ENCODE measurements around the gene NEURL4. TPM values are rescaled to one million over a fixed set of nuclear protein-coding genes. Genes with fewer than 3 reads are reported as not detected.
A peak's percentile ranks its signal among the peaks of the same experiment; 100 is the strongest.

Gene NEURL4
- total RNA-seq, 1 donor from 2014 or later: 57.1 TPM

DNA sequence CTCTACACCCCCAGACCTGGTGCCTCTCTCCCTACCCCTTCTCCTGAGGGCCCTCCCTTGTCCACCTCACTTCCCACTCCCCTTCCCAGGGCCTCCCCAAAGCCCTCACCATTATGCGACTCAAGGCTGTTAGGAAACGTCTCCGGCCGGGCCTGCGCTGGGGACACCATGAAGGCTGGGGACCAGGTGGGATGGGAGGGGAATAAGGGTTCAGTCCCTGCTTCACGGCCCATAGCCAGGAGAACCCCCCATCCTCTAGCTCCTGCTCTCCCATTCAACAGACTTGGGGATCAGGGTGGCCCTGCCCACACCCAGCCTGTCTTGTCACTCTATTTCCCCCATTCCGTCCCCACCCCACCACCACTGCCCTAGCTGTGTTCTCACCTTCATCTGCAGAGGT lies 2.1 kb downstream of the NEURL4 start:
- Mint-ChIP-seq H3K4me1 (ENCODE audit: low read depth) (peaks cover 29% of the 10 kb centered on the region), H3K36me3 (ENCODE audit: low read depth) (peaks cover 7% of the 10 kb centered on the region), H3K4me3 (no peak overlapping the region), H3K9me3 (no peaks in the 10 kb centered on the region), H3K27ac (no peak overlapping the region), H3K27me3 (ENCODE audit: insufficient read depth) (no peaks in the 10 kb centered on the region)
- no peak for DNase-seq (ENCODE audit: low spot score)
- intact Hi-C loops (cut with micrococcal nuclease): no loop called here

DNA sequence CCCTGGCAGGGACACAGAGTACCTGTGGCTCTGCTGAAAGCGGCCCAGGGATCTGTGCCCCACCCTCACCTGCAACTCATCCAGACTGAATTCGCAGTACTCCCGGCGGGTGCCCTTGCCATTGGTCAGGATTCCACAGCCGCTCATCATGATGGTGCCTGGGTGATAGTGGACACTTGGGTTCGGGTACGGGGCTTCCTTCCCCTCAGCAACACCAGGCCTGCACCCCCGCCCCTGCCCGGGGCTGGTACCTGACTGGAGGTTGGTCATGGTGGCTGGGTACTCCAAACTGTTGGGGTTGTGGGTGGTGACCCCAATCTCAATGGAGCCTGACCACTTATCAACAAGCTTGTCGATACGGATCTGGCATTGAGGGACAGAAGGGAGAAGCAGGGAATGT lies 2.9 kb downstream of the NEURL4 start:
- H3K4me3 Mint-ChIP-seq: peak overlapping the region; percentile 15
- H3K9me3 Mint-ChIP-seq: no peaks in the 10 kb centered on the region
- no peak overlapping the region for H3K27ac Mint-ChIP-seq
- no peaks in the 10 kb centered on the region for H3K27me3 Mint-ChIP-seq (ENCODE audit: insufficient read depth)
- DNase-seq (ENCODE audit: low spot score): no peak
- peaks cover 15% of the 10 kb centered on the region for H3K36me3 Mint-ChIP-seq (ENCODE audit: low read depth)
- H3K4me1 Mint-ChIP-seq (ENCODE audit: low read depth): peaks cover 28% of the 10 kb centered on the region
- intact Hi-C loops (cut with micrococcal nuclease): no loop called here

DNA sequence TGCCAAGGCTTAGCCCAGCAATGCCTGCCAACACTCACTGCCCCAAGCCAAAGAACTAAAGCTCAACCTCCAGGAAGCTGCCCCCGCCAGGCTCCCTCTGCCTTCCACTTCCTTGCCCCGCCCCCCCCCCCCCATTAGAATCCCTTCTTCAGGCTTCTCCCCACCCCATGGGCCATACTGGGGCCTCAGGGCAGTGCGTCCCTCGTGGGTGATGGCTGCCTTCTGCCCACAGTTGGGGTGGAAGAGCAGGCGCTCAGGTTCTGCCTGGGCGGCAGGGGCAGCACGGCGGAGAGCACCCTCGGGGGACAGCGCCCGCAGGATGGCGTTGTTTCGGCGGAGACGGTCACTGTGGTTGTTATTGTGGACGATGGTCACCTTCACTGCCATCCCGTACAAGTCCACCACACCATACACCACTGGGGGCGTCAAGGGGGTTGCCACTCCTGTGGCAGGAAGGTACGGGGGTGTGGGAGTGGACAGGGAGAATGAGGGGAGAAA lies 4.1 kb downstream of the NEURL4 start:
- H3K9me3 Mint-ChIP-seq: no peaks in the 10 kb centered on the region
- no peaks in the 10 kb centered on the region for H3K27me3 Mint-ChIP-seq (ENCODE audit: insufficient read depth)
- DNase-seq (ENCODE audit: low spot score): no peak
- no peak overlapping the region for H3K27ac Mint-ChIP-seq
- peak overlapping the region; percentile 33 for H3K4me3 Mint-ChIP-seq
- intact Hi-C loops (cut with micrococcal nuclease): no loop called here
- peaks cover 20% of the 10 kb centered on the region for H3K4me1 Mint-ChIP-seq (ENCODE audit: low read depth)
- H3K36me3 Mint-ChIP-seq (ENCODE audit: low read depth): peaks cover 19% of the 10 kb centered on the region

DNA sequence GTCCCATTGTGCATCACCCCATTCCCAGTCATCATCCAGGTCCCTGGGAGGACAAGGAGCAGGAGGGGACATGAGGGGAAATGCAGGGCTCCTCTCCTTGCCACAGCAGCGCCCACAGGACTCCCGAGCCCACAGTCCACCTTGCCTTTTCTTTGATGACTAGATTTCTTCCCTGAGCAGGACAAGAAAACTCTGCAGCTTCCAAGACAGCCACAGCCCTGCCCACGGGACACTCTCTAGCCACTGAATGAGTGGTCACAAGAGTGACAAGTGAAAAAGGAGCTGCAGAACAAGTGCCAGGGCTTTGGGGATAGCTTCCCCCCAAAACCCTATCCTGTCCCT lies 4.7 kb downstream of the NEURL4 start:
- no peak overlapping the region for H3K27ac Mint-ChIP-seq
- intact Hi-C loops (cut with micrococcal nuclease): loop anchor here (1.0 kb wide), 1 partner anchor 21 kb away; no protein-coding TSS in a partner anchor

DNA sequence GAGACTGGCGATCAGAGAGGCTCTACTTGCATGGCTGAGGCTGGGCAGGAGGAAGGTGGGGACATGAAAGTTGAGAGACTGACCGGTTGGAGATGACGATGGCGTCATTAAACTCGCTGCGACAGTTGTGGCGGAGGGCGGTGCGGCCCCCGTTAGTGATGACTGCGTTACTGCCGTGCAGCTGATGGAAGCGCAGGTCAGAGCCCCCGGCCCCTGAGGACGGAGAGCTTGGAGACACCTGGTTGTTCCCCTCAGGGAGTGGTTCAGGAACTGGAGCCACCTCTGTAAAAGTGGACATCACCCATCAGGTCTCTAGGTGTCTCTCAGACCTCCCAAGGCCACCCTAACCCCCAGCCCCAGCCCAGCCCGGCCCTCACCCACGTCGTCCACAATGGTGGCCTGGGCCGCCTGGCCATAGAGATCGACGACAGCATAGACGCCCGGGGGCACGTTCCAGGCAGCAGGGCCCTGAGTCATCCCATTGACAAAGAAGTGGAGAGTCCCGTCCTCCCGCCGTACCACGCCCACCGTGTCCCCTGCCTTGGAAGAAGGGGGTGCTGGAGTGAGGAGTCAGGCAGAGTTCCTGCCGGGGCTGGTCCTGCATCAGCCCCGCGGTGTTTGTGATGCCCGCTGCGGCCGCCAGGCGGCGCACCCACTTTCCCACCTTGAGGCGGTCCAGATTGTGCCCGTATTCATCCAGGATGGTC lies 5.3 kb downstream of the NEURL4 start:
- Mint-ChIP-seq H3K36me3 (ENCODE audit: low read depth) (peaks cover 21% of the 10 kb centered on the region), H3K4me1 (ENCODE audit: low read depth) (peaks cover 14% of the 10 kb centered on the region), H3K27me3 (ENCODE audit: insufficient read depth) (no peaks in the 10 kb centered on the region), H3K4me3 (no peak overlapping the region), H3K9me3 (no peaks in the 10 kb centered on the region), H3K27ac (no peak overlapping the region)
- intact Hi-C loops (cut with micrococcal nuclease): loop anchor here (1.0 kb wide), 1 partner anchor 21 kb away; no protein-coding TSS in a partner anchor
- peak; percentile 62 for DNase-seq (ENCODE audit: low spot score)

More for the DNA sequence above, 4.7 kb downstream of the NEURL4 start:
- DNase-seq (ENCODE audit: low spot score): no peak
- Mint-ChIP-seq H3K9me3 (no peaks in the 10 kb centered on the region), H3K4me3 (no peak overlapping the region), H3K27me3 (ENCODE audit: insufficient read depth) (no peaks in the 10 kb centered on the region), H3K36me3 (ENCODE audit: low read depth) (peaks cover 19% of the 10 kb centered on the region), H3K4me1 (ENCODE audit: low read depth) (peaks cover 14% of the 10 kb centered on the region)

DNA sequence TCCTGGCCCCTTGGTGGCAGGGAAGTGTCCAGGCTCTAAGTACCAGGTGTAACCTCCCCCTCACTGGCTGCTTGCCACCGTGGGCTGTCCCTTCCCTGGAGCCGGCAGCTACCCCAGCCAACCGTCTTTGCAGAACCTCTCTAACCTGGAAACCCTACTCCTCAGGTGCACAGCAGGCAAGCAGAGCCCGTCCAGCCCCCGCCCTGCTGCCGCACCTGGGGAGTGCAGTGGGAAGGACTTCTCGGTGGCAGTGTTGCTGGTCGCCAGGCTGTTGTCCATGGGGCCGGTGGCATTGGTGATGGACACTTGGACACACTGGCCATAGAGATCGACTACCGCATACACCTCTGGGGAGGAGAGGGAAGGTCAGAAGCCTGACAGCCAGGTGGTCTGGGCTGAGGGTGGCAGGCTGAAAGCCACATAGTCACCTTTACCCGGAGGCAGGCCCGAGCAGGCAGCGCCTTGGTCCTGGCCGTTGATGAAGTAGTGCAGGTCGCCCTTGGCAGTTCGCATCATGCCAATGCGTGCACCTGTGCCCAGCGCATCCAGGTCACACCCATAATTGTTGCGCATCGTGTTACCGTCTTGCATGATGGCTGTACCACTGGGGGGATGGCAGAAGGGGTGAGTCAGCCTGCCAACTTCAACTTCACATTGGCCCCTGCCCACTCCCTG lies 6.5 kb downstream of the NEURL4 start:
- Mint-ChIP-seq H3K27ac (no peak overlapping the region), H3K36me3 (ENCODE audit: low read depth) (peaks cover 27% of the 10 kb centered on the region), H3K4me3 (no peak overlapping the region), H3K4me1 (ENCODE audit: low read depth) (peaks cover 2% of the 10 kb centered on the region), H3K27me3 (ENCODE audit: insufficient read depth) (no peaks in the 10 kb centered on the region), H3K9me3 (no peaks in the 10 kb centered on the region)
- no peak for DNase-seq (ENCODE audit: low spot score)
- intact Hi-C loops (cut with micrococcal nuclease): no loop called here

DNA sequence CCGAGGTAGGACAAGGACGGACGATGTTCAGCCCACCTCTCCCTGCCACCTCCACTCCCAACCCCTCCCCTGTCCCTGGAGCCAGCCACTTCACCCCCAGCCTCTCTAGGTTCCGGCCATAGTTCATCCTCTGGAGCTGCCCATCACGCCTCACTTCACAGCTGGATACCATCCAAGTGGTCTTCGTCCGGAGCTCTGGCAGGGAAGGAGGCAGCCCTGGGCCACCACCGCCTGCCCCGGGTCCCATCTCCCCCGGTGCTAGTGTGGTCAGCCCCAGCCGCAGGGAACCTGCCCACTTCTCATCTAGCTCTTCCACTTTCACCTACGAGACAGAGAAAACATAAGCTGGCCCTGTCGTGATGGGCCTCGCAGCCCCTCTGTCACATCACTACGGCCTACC lies 7.7 kb downstream of the NEURL4 start:
- Mint-ChIP-seq H3K36me3 (ENCODE audit: low read depth) (peaks cover 31% of the 10 kb centered on the region), H3K27me3 (ENCODE audit: insufficient read depth) (no peaks in the 10 kb centered on the region), H3K4me3 (no peak overlapping the region), H3K4me1 (ENCODE audit: low read depth) (peaks cover 1% of the 10 kb centered on the region), H3K27ac (no peak overlapping the region), H3K9me3 (no peaks in the 10 kb centered on the region)
- intact Hi-C loops (cut with micrococcal nuclease): no loop called here
- no peak for DNase-seq (ENCODE audit: low spot score)

DNA sequence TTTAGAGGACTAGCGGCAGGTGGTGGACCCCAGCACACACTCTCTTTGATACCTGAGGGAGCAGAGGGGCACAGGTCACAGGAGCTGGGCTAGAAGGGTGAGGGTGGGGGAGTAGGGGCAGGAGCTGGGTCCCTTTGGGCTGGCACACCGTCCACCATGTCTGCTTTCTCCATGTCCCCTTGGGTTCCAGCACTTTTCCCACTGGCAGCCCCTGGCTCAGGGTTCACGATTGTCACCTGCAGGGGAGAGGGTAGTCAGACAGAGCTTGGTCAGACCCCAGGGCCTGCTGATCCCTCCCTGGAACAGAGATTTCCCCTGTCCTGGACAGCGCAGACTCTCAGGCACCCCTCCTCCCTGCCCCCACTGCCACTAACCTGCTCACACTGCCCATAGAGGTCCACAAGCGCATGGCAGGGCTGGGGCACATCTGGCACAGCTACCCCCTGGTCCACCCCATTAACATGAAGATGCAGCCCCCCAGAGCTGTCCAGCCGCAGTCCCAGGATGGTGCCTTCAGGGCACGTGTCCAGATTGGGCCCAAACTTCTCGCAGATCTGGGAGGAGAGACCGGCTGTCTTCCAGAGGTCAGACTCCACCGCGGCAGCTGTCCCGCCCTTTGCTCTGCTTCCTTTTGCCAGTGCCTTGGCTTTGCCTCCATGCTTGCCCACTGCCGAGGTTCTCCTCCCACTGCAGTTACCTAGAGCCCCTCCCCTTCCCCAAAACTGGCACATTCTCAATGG lies 10.8 kb downstream of the NEURL4 start:
- no peak for DNase-seq (ENCODE audit: low spot score)
- Mint-ChIP-seq H3K4me1 (ENCODE audit: low read depth) (peaks cover 19% of the 10 kb centered on the region), H3K4me3 (no peak overlapping the region), H3K9me3 (no peaks in the 10 kb centered on the region), H3K27ac (peak overlapping the region; percentile 55), H3K27me3 (ENCODE audit: insufficient read depth) (no peaks in the 10 kb centered on the region), H3K36me3 (ENCODE audit: low read depth) (peaks cover 43% of the 10 kb centered on the region)
- intact Hi-C loops (cut with micrococcal nuclease): no loop called here

DNA sequence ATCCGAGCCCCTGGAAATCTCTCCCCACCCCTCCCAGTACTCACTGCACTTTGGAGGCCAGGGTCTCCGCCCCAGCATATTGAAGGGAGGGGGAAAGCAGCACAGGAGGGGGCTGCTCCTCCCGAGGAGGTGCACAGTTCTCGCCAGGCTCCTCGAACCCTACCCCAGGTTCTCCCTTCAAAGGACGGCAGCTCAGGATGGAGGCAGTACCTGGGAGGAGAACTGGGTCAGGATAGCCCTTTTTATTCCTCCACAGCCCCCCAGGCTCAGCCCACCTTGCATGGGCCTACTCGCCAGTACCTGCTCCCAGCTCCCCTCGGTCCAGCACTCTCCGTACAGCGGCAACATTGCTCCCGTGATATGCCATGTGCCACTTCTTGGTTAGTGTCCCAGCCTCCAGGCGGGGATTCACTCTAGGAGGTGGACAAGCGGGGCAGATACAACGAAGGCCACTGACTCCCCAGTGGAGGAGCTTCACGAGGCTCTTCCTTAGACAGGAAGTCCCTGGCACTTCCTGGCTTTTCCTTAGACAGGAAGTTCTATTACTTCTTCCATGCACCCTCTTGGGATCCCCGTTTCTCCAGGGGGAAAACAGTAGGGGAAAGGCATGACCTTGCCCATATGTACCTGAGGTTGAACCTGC lies 11.9 kb downstream of the NEURL4 start:
- Mint-ChIP-seq H3K36me3 (ENCODE audit: low read depth) (peaks cover 51% of the 10 kb centered on the region), H3K4me3 (peak overlapping the region; percentile 73), H3K27me3 (ENCODE audit: insufficient read depth) (no peaks in the 10 kb centered on the region), H3K4me1 (ENCODE audit: low read depth) (peaks cover 28% of the 10 kb centered on the region), H3K27ac (peak overlapping the region; percentile 44), H3K9me3 (no peaks in the 10 kb centered on the region)
- no peak for DNase-seq (ENCODE audit: low spot score)
- intact Hi-C loops (cut with micrococcal nuclease): no loop called here

DNA sequence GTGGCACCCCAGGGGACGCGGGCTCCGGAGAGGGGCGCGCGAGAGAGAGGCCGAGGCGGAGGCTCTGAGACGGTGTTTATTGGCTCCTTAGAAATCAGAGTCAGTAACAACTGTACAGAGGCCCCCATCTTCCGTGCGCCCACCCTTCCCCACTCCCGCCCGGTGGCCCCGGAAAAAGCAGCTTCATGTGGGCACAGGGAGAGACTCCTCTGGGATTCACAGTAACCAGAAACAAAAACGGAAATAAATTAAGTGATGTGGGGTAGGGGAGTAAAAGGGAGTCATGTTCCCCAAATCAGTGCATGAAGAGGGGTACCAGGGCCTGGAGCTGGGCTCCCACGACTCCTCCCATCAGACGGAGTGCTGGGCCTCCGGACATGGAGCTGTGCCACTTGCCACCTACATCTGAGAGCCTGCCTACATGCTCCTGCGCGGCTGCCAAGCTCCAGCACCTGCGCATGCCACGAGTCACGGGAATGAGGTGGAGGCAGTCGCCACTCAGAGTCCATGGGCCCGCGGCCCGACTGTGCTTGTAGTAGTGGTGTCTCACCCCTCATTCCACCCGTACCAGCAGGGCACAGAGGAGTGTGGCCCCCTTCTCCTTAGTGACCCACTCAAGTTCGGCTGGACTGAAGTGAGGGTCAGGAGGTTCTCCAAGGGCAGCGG lies 13.4 kb downstream of the NEURL4 start:
- no peaks in the 10 kb centered on the region for H3K9me3 Mint-ChIP-seq
- peak overlapping the region; percentile 88 for H3K27ac Mint-ChIP-seq
- H3K4me1 Mint-ChIP-seq (ENCODE audit: low read depth): peaks cover 34% of the 10 kb centered on the region
- intact Hi-C loops (cut with micrococcal nuclease): loop anchor here (1.0 kb wide), 2 partner anchors 8 to 14 kb away; partner anchors contain the start of genes EIF5A and NEURL4
- peaks cover 50% of the 10 kb centered on the region for H3K36me3 Mint-ChIP-seq (ENCODE audit: low read depth)
- H3K27me3 Mint-ChIP-seq (ENCODE audit: insufficient read depth): no peaks in the 10 kb centered on the region
- DNase-seq (ENCODE audit: low spot score): no peak
- H3K4me3 Mint-ChIP-seq: peak overlapping the region; percentile 90

DNA sequence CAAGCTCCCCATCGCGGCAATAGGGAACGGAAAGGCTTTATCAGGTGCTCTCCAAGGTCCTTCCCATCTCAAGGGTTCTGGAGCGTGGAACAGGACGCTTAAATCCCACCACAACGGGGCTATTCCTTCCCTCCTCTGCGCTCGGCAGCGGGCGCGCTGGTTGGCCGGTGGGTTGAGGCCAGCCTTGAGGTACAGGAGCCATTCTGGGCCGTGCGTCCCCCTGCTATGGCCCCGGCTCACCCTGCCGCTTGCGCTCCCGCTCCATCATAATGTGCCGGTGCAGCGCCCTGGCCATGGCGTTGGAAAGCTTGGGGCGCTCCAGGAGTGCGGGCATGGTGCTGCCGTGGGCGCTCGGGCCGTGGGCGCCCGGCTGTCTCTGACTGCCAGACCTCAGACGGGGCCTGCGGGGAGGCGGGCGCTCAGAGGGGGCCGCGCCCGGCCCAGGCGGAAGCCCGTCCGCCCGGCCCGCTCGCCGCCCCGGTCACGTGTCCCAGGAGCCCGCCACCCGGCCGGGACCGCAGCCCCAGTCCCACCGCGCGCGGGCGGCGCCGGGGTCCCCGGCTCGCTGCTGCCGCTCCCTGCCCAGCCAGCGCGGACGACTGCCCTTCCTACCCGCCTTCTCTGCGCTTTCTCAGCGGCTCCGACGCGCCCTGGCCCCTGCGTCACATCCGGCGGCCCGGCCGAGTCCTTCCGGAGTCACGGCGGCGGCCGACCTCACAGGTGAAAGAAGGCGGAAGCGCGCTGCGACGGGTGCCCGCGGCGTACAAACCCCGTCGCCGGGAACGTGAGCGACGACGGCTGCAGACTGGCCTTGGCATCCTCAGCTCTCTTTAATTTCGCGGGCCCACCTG lies 14.2 kb downstream of the NEURL4 start, which contains the start of gene GPS2:
GPS2 (minus strand) TSS at position 642 of the 851 bp plus-strand sequence; CDS start at position 334, 308 bp downstream.
- peak within 1 kb of the TSS; percentile 90 for H3K4me3 Mint-ChIP-seq
- H3K27me3 Mint-ChIP-seq (ENCODE audit: insufficient read depth): no peaks in the 10 kb centered on the region
- peaks cover 58% of the 10 kb centered on the region for H3K36me3 Mint-ChIP-seq (ENCODE audit: low read depth)
- peak; percentile 91 for DNase-seq (ENCODE audit: low spot score)
- peaks cover 41% of the 10 kb centered on the region for H3K4me1 Mint-ChIP-seq (ENCODE audit: low read depth)
- H3K9me3 Mint-ChIP-seq: no peaks in the 10 kb centered on the region
- intact Hi-C loops (cut with micrococcal nuclease): loop anchor here (1.0 kb wide), 2 partner anchors 8 to 14 kb away; partner anchors contain the start of genes EIF5A and NEURL4
- peak within 1 kb of the TSS; percentile 88 for H3K27ac Mint-ChIP-seq
